Medulla oblongata (tissue), 1 donor: Measurements from ENCODE around the gene FBXO24.

ENCODE experiments used
- DNase-seq: peaks from one replicate; pipeline ENCODE4 v3.0.0-alpha.2; 2015; ENCODE audit errors: extremely low spot score

Gene FBXO24

DNA sequence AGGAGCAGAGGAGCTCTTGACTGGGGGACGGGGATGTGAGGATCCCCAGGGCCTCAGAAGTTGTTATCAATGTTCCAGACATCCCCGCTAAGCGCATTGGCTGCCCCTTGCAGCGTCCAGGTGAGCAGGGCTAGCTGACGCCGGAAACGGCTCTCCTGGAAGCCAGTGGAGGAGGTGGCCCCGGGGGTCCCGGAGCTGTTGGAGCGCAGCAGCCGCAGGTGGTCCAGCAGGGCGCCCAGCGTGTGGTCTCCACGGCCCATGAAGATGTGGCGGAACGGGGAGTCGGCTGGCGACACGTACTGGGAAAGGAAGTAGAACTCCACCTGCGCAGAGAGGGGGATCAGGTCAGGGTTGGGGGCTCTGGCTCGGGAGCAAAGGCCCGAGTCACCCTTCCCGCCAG is 34.7 kb downstream of the FBXO24 start:
- no peak for DNase-seq

DNA sequence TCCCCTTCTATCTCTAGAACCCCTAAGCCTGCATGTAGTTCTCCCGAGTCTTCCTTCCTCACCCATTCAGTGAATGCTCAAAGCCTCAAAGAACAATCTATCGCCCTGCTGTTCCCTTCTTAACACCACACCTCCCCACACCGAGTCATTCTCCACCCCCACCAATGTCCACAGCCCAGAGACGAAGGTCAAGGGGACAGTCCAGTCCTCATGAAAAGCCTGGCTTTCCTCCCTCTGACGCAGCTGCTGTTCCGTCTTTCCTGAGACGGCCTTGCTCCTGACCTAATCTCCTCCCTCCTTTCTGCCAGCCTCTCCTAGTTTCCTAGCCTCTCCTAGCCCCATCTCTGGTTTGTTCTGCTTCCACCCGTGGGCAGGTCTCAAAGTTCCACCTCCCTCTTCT is 35.4 kb downstream of the FBXO24 start:
- no peak for DNase-seq

DNA sequence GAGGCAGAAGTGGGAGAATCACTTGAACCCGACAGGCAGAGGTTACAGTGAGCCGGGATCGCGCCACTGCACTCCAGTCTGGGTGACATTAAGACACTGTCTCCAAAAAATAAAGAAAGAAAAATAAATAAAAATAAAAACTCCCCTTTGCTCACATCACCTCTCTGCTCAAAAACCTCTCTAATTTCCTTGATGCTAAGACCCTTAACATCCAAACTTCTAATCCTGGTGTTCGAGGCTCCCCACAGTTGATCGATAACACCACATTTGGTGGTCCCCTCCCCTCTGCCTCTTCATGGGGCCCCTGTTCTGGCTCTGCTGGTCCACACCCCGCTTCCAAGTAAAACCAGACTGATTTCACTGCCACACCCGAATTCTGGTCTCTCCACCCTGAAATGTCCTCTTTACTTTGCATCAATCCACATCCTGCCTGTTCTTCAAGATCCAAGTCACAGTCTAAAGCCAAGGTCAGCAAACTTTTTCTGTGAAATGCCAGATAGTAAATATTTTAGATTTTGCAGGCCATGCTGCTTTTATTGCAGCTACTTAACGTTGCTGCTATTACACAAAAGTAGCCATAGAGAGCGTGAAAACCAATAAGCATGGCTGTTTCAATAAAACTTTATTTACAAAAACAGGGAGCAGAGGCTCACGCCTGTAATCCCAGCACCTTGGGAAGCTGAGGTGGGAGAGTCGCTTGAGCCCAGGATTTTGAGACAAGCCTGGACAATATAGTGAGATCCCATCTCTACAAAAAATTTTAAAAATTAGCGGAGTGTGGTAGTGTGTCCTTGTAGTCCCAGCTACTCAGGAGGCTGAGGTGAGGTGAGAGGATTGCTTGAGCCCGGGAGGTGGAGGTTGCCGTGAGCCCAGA is 38.1 kb downstream of the FBXO24 start:
- DNase-seq, result no peak

DNA sequence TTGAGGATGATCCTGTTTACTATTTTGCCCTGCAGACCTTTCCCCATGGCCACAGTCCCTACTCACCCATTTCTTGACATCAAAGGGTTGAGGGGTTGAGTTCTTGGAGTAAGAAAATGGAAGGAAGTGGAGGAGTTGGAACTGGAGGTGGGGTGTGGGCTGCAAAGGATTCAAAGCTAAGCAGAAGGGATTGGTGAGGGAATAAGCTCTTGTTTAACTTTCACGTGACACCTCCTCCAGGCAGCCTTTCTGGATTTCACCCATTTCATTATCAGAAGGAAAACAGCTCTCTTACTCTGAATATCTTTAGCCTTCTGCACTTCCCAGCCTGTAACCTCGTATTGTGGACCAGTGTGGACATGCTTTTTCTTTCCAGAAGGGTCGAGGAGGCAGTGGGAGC is 39.9 kb downstream of the FBXO24 start:
- DNase-seq, result no peak

DNA sequence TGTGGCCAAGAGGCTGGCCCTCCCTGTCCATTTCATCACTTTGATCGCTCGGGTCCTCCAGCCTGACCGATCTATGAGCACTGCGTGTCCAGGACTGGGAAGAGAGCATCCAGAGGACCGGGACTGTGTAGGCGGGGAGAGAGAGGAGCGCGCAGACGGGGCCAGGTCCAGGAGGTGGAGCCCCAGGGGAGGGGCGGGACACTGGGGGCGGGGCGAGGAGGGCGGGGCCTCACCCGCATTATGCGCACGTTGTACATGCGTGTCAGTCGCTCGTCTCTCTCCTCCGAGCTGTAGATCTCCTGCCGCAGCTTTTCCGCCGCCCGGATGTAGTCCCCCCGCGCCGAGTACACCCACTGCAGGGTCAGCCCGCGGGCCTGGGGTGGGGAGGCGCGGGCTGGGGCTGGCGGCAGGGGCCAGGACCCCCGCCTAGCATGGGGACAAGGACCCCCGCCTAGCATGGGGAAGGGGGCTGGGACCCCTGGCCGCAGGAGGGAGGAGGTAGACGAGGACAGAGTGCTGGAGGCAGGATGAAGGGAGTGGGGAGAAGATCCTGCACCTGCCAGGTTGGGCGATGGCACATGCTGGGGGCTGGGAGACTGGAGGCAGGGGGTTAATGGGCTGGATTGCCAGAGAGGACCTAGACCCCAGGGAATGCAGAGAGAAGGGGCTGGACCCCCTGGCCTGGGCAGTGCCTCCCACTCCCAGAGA is 40.6 kb downstream of the FBXO24 start:
- DNase-seq, result no peak

DNA sequence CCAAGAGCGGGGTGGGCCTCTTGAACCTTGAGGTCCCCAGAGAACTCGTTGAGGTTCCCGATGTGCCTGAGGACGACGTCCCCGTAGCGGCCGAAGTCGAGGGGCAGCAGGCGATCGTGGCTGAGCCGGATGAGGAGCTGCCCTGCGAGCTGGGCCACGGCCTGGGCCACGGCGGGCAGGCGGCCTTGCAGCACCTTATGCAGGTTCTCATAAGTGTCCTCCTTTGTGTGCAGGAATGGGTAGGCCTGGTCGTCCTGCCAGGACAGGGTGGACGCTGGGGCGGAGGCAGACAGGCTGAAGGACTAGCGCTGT is 41.1 kb downstream of the FBXO24 start:
- DNase-seq, result no peak

DNA sequence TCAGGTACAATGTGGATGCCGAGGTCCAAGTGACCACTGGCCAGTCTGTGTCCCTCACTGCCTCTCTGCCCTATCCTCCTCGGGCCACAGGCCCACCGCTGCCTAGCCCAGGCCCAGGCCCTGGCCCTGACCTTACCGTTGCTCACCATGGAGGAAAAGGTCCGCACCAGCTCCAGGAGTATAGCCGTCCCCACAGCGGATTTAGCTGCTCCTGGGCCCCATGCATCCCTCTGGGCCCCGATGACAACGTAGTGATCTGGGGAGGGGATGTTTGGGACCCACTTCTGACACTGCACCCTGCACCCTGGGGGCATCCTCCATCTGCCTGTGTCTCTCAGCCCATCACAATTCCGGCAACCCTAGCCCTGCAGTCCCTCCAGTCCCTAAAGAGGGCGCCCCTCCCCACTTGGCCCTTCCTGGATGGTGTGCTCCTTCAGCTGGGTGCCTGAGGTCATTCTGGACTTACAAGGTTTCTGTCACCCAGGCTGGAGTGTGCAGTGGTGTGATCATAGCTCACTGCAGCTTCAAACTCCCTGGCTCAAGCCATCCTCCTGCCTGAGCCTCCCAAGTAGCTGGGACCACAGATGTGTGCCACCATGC is 43.1 kb downstream of the FBXO24 start:
- DNase-seq, result no peak

DNA sequence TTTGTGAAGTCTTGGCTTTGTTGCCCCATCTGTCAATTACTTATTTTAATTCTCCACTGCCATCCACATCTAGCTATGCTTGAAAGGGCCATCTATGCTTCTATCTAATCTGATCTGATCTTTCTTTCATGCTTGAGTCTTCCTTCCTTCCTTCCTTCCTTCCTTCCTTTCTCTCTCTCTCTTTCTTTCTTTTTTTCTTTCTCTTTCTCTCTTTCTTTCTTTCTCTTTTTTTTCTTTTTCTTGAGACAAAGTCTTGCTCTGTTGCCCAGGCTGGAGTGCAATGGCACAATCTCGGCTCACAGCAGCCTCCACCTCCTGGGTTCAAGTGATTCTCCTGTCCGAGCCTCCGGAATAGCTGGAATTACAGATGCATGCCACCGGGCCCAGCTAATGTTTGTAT is 43.9 kb downstream of the FBXO24 start:
- no peak for DNase-seq

DNA sequence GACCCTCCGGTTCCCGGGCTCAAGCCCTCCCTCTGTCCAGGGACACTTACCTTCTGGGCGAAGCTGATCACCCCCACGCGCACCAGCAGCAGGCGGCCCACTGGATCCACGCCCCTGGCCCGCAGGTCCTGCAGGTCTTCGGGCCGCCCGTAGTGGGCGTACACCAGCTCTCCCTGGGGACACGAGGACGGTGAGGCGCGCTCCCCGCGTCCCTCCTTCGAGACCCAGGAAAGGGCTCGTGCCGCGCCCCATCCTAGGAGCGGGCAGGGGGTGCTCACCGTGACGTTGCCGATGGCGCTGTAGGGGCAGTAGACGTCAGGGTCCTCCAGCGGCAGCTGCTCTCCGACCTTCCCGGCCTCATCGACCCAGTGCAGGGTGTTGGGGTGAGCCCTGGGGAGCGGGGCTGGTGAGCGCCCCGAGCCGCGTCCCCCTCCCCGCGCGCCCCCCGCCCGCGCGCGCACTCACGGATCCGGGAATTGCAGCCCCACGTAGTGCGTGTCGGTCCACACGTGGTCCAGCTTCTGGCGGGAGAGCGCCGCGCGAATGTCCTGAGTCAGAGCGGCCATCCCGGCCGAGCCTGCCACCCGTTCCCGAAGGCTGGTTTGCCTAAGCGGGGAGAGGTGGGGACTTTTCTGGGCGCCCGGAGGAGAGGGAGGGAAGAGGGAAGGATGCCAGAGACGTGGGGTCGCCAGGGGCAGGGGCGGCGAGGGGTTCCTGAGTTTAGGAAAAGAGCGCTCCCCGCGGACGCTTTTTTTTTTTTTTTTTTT is 47.0 kb downstream of the FBXO24 start:
- DNase-seq, result no peak

DNA sequence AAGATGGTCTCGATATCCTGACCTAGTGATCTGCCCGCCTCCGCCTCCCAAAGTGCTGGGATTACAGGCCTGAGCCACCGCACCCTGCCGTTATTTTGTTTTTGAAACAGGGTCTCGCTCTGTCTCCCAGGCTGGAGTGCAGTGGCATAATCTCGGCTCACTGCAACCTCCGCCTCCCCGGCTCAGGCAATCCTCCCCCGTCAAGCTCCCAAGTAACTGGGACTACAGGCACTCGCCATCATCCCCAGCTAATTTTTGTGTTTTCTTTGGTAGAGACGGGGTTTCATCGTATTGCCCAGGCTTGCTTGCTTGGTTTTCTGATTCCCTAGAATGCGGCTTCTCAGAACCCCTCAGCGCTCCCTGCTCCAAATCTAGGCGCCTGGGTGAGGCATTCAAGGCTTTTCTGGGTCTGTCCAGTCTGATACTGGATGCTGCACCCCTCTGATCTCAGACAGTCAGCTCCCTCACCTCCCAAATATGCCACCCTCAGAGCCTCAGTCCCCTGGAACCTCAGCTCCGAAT is 53.9 kb downstream of the FBXO24 start:
- no peak for DNase-seq

DNA sequence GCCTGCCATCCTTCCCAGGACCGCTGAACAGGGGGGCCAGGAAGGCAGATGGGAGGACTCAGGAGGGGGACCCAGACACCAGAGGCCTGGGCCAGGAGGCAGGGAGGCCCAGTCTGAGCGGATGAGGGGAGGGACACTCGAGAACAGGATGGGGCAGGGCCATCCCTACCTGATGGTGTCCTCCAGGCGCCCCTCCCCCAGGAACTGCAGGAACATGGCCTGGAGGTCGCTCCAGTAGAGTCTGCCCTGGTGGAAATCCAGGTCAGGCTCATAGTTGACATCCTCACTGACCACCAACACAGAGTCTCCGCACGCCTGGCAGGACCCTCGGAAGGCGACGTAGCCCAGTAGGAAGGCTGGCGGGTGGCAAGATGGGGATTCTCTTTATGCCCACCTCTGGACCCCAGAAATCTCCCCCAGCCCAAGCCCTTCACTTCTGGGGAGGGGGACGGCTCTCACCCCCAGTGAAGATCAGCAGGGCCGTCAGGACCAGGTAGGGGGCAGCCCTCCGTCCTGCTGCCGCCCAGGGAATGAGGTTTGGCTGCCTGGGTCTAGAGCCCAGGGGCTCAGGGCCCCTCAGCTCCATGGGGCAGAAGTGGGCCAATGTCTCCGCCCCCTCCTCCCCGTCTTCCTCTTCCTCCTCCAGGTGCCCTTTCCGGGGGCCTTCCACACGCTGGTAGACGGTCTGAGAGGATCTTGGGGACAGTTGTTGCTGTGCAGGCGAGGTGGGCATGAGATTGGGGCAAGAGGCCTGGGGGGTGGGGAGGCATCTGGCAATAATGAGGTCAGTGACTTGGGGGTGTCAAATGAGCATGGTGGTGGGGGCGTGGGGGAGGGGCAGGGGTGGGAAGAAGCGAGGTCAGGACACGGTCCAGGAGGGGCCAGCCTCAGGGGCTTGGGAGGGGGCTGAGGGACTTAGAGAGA is 54.7 kb downstream of the FBXO24 start:
- no peak for DNase-seq

DNA sequence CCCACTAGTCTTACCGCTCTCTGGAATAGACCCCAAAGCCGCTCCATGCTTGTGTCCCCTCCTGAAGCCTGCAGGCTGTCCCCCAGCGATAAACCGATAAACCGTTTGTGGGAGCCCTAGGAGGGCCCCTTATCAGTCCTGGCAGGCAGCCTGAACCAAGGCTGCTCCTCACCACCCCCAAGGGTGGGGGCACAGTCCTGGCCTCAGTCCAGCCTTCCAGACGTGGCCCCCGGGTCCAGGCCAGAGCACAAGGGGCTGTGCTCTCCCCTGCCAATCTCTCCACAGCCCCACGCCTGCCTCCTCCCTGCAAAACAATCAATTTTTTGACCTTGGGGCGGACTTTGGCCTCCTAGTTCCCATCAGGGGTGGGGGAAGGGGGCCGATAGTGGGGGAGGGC is 55.3 kb downstream of the FBXO24 start, which contains the start of gene TFR2:
Gene TFR2 (minus strand): TSS at position 90 of the 397 bp plus-strand sequence. CDS start 43 bp downstream, at position 47.
- no peak for DNase-seq

DNA sequence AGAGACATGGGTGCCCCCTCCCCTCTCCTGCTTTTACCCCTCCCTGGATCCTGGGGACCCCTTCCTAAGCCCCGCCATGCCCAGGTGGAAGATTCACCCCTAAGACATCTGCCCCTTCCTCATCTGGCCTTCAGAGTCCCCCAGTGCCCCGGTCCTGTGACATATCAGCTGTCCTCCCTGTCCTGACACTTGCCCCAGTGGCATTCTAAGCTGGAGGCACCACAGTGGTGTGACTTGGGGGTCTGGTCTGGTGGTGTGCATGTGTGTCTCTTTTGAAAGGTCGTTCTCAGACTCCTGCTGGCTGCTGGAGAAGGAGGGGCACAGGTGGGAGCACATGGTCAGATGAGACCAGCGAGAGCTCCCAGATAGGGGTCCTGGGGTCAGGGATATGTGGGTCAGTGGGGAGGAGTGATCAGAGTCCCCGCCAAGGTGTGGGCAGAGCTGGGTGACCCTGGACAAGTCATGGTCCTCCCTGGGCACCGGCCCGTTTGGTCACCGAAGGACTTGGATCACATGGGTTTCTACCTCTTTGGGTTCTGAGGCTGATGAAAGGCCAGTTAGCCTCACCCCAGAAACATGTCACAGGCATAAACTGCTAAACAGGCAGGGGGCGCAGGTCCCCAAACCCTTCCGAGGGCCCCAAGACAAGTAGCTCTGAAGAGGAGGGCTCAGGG is 55.9 kb downstream of the FBXO24 start:
- DNase-seq, result no peak

DNA sequence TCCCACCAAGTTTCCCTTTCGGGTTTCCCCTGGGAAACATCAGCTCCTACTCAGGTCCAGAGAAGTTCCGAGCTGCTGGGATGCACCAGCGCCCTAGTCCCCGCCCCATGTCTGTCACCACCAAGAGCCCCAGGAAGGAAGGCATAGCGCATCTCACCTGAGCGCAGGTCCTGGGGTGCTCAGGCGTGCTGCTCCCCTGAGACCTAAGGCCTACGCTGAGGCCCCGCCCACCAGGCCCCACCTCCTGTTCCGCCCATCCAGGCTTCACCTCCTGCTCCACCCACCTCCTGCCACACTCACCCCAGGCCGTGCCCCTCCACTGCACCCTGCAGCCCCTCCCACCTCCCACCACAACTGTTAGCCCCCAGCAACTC is 56.4 kb downstream of the FBXO24 start:
- DNase-seq, result no peak

DNA sequence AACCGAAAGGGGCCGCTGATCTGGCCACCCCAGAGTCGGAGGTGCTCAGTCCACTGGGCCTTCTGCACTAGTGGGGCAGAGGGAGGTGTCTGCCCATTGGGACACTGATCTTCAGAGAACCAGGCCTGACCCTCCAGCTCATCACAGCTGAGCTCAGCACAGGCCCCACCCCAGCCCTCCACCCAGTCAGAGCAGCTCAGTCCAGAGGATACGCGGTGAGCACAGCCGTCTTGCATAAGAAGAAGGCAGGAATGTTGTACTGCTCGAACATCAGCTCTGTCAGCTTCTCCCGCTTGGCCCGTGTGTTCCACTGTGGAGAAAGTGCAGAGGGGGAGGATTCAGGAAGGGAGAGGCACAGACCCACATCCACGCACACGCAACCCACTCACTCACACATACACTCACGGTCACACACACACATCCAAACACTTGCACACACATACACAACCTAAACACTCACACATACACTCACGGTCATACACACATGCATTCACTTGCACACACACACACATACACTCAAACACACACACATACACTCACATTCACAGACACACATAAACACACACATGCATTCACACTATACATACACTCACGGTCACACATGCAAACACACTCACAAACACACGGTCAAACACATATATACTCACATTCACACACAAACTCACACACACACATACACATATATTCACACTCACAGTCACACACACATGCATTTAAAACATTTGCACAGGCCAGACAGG is 63.9 kb downstream of the FBXO24 start:
- DNase-seq, result no peak
